MM.1S (cell line): ENCODE data around the gene RSF1.
"Not testable (repeated sequence)": the region's sequence is repeated elsewhere in the genome, so short reads cannot be mapped to it uniquely, and the experiment has no call there.

ENCODE experiments used
- DNase-seq: peaks from one replicate; pipeline ENCODE4 v3.0.0-alpha.2; 2015
- H2AFZ ChIP-seq: fragments of 300-600 bp; sonication (generic); 2 replicates; pipeline ENCODE4 v1.6.0; 2016; ENCODE audit warnings: antibody characterized with exemption, low read length
- H3F3A ChIP-seq: fragments of 300-600 bp; sonication (generic); 2 replicates; pipeline ENCODE4 v1.6.1; 2016; ENCODE audit warnings: mild to moderate bottlenecking, antibody characterized with exemption, low read length, moderate library complexity, mixed read lengths; ENCODE audit not compliant: insufficient read depth
- H3K27ac ChIP-seq: fragments of 300-600 bp; sonication (generic); 2 replicates; pipeline ENCODE4 v1.5.1; 2016; ENCODE audit warnings: mild to moderate bottlenecking, low read length
- H3K27me3 ChIP-seq: fragments of 300-600 bp; sonication (generic); replicated peaks from 2 replicates; pipeline ENCODE4 v1.6.0; 2016; ENCODE audit warnings: low read length; ENCODE audit not compliant: insufficient read depth
- H3K36me3 ChIP-seq: fragments of 300-600 bp; sonication (generic); replicated peaks from 2 replicates; pipeline ENCODE4 v1.6.1; 2016; ENCODE audit warnings: mild to moderate bottlenecking, low read length, mixed read lengths; ENCODE audit not compliant: insufficient read depth
- H3K4me1 ChIP-seq: fragments of 300-600 bp; sonication (generic); 2 replicates; pipeline ENCODE4 v1.6.1; 2016; ENCODE audit warnings: low read length, mixed read lengths
- H3K4me2 ChIP-seq: fragments of 300-600 bp; sonication (generic); 2 replicates; pipeline ENCODE4 v1.6.0; 2016; ENCODE audit warnings: low read depth, low read length
- H3K4me3 ChIP-seq: fragments of 300-600 bp; sonication (generic); 2 replicates; pipeline ENCODE4 v1.5.1; 2016; ENCODE audit warnings: low read length, mixed read lengths
- H3K79me2 ChIP-seq: fragments of 300-600 bp; sonication (generic); 2 replicates; pipeline ENCODE4 v1.6.1; 2016; ENCODE audit warnings: mixed run types, low read length, mixed read lengths
- H3K9ac ChIP-seq: fragments of 300-600 bp; sonication (generic); 2 replicates; pipeline ENCODE4 v1.6.1; 2016; ENCODE audit warnings: low read length, mixed read lengths
- H3K9me2 ChIP-seq: fragments of 300-600 bp; sonication (generic); replicated peaks from 2 replicates; pipeline ENCODE4 v1.6.1; 2016; ENCODE audit warnings: mild to moderate bottlenecking, low read length, mixed read lengths; ENCODE audit not compliant: insufficient read depth
- H3K9me3 ChIP-seq: fragments of 300-600 bp; sonication (generic); replicated peaks from 2 replicates; pipeline ENCODE4 v1.6.1; 2016; ENCODE audit warnings: mild to moderate bottlenecking, low read length, mixed read lengths; ENCODE audit not compliant: insufficient read depth
- H4K20me1 ChIP-seq: fragments of 300-600 bp; sonication (generic); 2 replicates; pipeline ENCODE4 v1.6.1; 2016; ENCODE audit warnings: mild to moderate bottlenecking, low read length, moderate library complexity, mixed read lengths; ENCODE audit not compliant: insufficient read depth
- CTCF ChIP-seq: fragments of 300-600 bp; sonication (generic); IDR thresholded peaks from 2 replicates; pipeline ENCODE4 v1.5.1; 2016; ENCODE audit warnings: antibody characterized with exemption, low read length, mixed read lengths
- EZH2 ChIP-seq: fragments of 300-600 bp; sonication (generic); optimal IDR thresholded peaks from 2 replicates; pipeline ENCODE3; 2017; ENCODE audit warnings: low read depth, mild to moderate bottlenecking, antibody characterized with exemption, low read length, mixed read lengths
- EZH2phosphoT487 ChIP-seq: fragments of 300-600 bp; sonication (generic); IDR thresholded peaks from 2 replicates; pipeline ENCODE4 v1.6.1; 2018; ENCODE audit warnings: antibody characterized with exemption, low read length

Gene RSF1

GRCh38 chr11:77851503-77851902 is 31.0 kb upstream of the RSF1 start:
- TF ChIP-seq EZH2, result no peak
- no peak for TF ChIP-seq EZH2phosphoT487
- H3K36me3 ChIP-seq, result no peaks in the 10 kb centered on the region
- H3K27me3 ChIP-seq, result no peaks in the 10 kb centered on the region

GRCh38 chr11:77843700-77844099 is 23.2 kb upstream of the RSF1 start:
- H3K9ac ChIP-seq, H3F3A ChIP-seq, H3K9me3 ChIP-seq, H3K4me2 ChIP-seq, H3K79me2 ChIP-seq, H3K27me3 ChIP-seq, DNase-seq, H2AFZ ChIP-seq, H3K9me2 ChIP-seq, H4K20me1 ChIP-seq, H3K4me1 ChIP-seq, H3K27ac ChIP-seq, H3K36me3 ChIP-seq, H3K4me3 ChIP-seq: not testable (repeated sequence)

More at GRCh38 chr11:77851503-77851902, 31.0 kb upstream of the RSF1 start:
- Histone ChIP-seq H3K4me2 (no peak overlapping the region), H3K9me3 (no peaks in the 10 kb centered on the region), H4K20me1 (no peaks in the 10 kb centered on the region), H3K9ac (no peak overlapping the region), H3K4me1 (no peaks in the 10 kb centered on the region), H3K27ac (no peak overlapping the region), H2AFZ (no peak overlapping the region), H3K79me2 (no peaks in the 10 kb centered on the region), H3F3A (no peaks in the 10 kb centered on the region), H3K4me3 (no peak overlapping the region), H3K9me2 (no peaks in the 10 kb centered on the region; the same call in 1 of the 2 replicates)
- DNase-seq, result no peak

- no peaks in the 10 kb centered on the region for H3F3A ChIP-seq
- H2AFZ ChIP-seq, result no peak overlapping the region
- H3K9ac ChIP-seq, result no peak overlapping the region
- no peak overlapping the region for H3K4me2 ChIP-seq
- no peaks in the 10 kb centered on the region for H3K27me3 ChIP-seq
- H3K79me2 ChIP-seq, result no peaks in the 10 kb centered on the region
- no peak for DNase-seq
- no peaks in the 10 kb centered on the region for H3K36me3 ChIP-seq
- no peak overlapping the region for H3K27ac ChIP-seq
- H3K9me3 ChIP-seq, result no peaks in the 10 kb centered on the region
- no peak overlapping the region for H3K4me3 ChIP-seq
- no peaks in the 10 kb centered on the region for H3K4me1 ChIP-seq
- TF ChIP-seq EZH2phosphoT487 (no peak), EZH2 (no peak), CTCF (no peak)
- H4K20me1 ChIP-seq, result no peaks in the 10 kb centered on the region
- H3K9me2 ChIP-seq, result no peaks in the 10 kb centered on the region
Measured at GRCh38 chr11:77842441-77843121, 22.1 kb upstream of the RSF1 start.

- H3K4me1 ChIP-seq, result no peaks in the 10 kb centered on the region
- H3K4me2 ChIP-seq, result no peak overlapping the region
- no peak for DNase-seq
Measured at GRCh38 chr11:77833302-77833701, 12.8 kb upstream of the RSF1 start.

More at GRCh38 chr11:77833302-77833701, 12.8 kb upstream of the RSF1 start:
- TF ChIP-seq EZH2, result no peak
- no peak for TF ChIP-seq CTCF
- no peak for TF ChIP-seq EZH2phosphoT487
- Histone ChIP-seq H3F3A (no peaks in the 10 kb centered on the region), H3K9me2 (no peaks in the 10 kb centered on the region), H3K9me3 (no peaks in the 10 kb centered on the region), H3K9ac (no peak overlapping the region), H3K27me3 (no peaks in the 10 kb centered on the region), H3K36me3 (no peaks in the 10 kb centered on the region), H3K4me3 (no peak overlapping the region), H3K27ac (no peak overlapping the region), H3K79me2 (no peaks in the 10 kb centered on the region), H2AFZ (no peak overlapping the region), H4K20me1 (no peaks in the 10 kb centered on the region)
